Islet of Langerhans (tissue), 1 donor: ENCODE results near the gene TAP2.
A peak's percentile ranks its signal among the peaks of the same experiment; 100 is the strongest.
"Not testable (repeated sequence)": the region's sequence is repeated elsewhere in the genome, so short reads cannot be mapped to it uniquely, and the experiment has no call there.

Experiments used
- FAIRE-seq: peaks from one replicate; lab custom pipeline; 2011; peaks lifted over from hg19 to GRCh38; lab: Jason Lieb, UNC

The TAP2 gene

GRCh38 chr6:32832535-32832934 is 6.0 kb downstream of the TAP2 start:
- FAIRE-seq, result no peak

GRCh38 chr6:32830936-32831335 is 7.6 kb downstream of the TAP2 start:
- FAIRE-seq, result no peak

- no peak for FAIRE-seq
These were observed 8.5 kb downstream of the TAP2 start for GRCh38 chr6:32830017-32830416.

- FAIRE-seq, result no peak
These were observed 9.0 kb downstream of the TAP2 start for GRCh38 chr6:32829495-32829894.

GRCh38 chr6:32827025-32827424 is 11.5 kb downstream of the TAP2 start:
- FAIRE-seq, result no peak

GRCh38 chr6:32825966-32826365 is 12.6 kb downstream of the TAP2 start:
- FAIRE-seq, result no peak

GRCh38 chr6:32819729-32820128 is 18.8 kb downstream of the TAP2 start:
- FAIRE-seq, result no peak

GRCh38 chr6:32818867-32819266 is 19.7 kb downstream of the TAP2 start:
- FAIRE-seq, result no peak

GRCh38 chr6:32816746-32817204 is 21.8 kb downstream of the TAP2 start, which contains the start of gene HLA-DOB:
HLA-DOB (minus strand) TSS chr6:32817002; CDS start chr6:32816951, 51 bp downstream.
- no peak for FAIRE-seq

GRCh38 chr6:32815996-32816395 is 22.5 kb downstream of the TAP2 start:
- no peak for FAIRE-seq

- FAIRE-seq, result no peak
These were observed 23.4 kb downstream of the TAP2 start for GRCh38 chr6:32815115-32815514.

- FAIRE-seq, result no peak
These were observed 24.4 kb downstream of the TAP2 start for GRCh38 chr6:32814145-32814544.

- no peak for FAIRE-seq
These were observed 29.4 kb downstream of the TAP2 start for GRCh38 chr6:32809171-32809570.

- no peak for FAIRE-seq
These were observed 31.4 kb downstream of the TAP2 start for GRCh38 chr6:32807020-32807580.

- FAIRE-seq, result not testable (repeated sequence)
These were observed 33.1 kb downstream of the TAP2 start for GRCh38 chr6:32805404-32805803.

- FAIRE-seq, result no peak
These were observed 35.1 kb downstream of the TAP2 start for GRCh38 chr6:32803416-32803815.

GRCh38 chr6:32799740-32800139 is 38.8 kb downstream of the TAP2 start:
- no peak for FAIRE-seq

GRCh38 chr6:32799168-32799567 is 39.4 kb downstream of the TAP2 start:
- FAIRE-seq, result no peak

- peak; percentile 41 for FAIRE-seq
These were observed 41.4 kb downstream of the TAP2 start for GRCh38 chr6:32796848-32797776.

- no peak for FAIRE-seq
These were observed 44.0 kb downstream of the TAP2 start for GRCh38 chr6:32794510-32794909.

GRCh38 chr6:32792901-32793435 is 45.6 kb downstream of the TAP2 start:
- no peak for FAIRE-seq

- FAIRE-seq, result no peak
These were observed 48.2 kb downstream of the TAP2 start for GRCh38 chr6:32790306-32790705.
